Transverse colon (tissue), 4 donors: ENCODE data around the gene PEX14. TPM values are rescaled to one million over a fixed set of nuclear protein-coding genes. Genes with fewer than 3 reads are reported as not detected.

ENCODE experiments used
- DNase-seq: peaks from one replicate; pipeline ENCODE4 v3.0.0-alpha.2; 2019
- H3K27ac ChIP-seq, 4 donors: fragments of 200-600 bp; sonication (generic); 2 replicates each; pipeline ENCODE4 v1.5.1; 2016 to 2018; ENCODE audit warnings: inconsistent platforms in 4 of 4
- H3K27me3 ChIP-seq: fragments of 200-600 bp; sonication (generic); 2 replicates; pipeline ENCODE4 v1.5.1; 2017; ENCODE audit warnings: inconsistent platforms
- H3K36me3 ChIP-seq, 4 donors: fragments of 200-600 bp; sonication (generic); 2 replicates each; pipeline ENCODE4 v1.5.1; 2017 to 2019; ENCODE audit warnings: inconsistent platforms in 4 of 4
- H3K4me1 ChIP-seq, 4 donors: fragments of 200-600 bp; sonication (generic); 2 replicates each; pipeline ENCODE4 v1.5.1; 2017 to 2020; ENCODE audit warnings: inconsistent platforms in 4 of 4
- H3K4me3 ChIP-seq, 4 donors: fragments of 200-600 bp; sonication (generic); 1 replicate in 1 of 4; 2 replicates in 3 of 4; pipeline versions ENCODE4 v1.5.1 to v1.6.1; 2017 to 2019; ENCODE audit warnings: inconsistent platforms in 4 of 4
- H3K9me3 ChIP-seq, 2 donors: fragments of 200-600 bp; sonication (generic); 2 replicates each; pipeline ENCODE4 v1.5.1; 2017 to 2019; ENCODE audit warnings: inconsistent platforms in 2 of 2
- EP300 ChIP-seq: sonication (generic); formaldehyde crosslinking; IDR thresholded peaks from one replicate; pipeline ENCODE4 v1.6.1; 2017; ENCODE audit warnings: antibody characterized with exemption, low read depth
- POLR2A ChIP-seq: fragments of 450-650 bp; IDR thresholded peaks from one replicate; pipeline ENCODE4 v1.6.1; 2016; ENCODE audit warnings: antibody characterized with exemption, mild to moderate bottlenecking, moderate library complexity
- POLR2AphosphoS5 ChIP-seq, 3 donors: sonication (generic); formaldehyde crosslinking; IDR thresholded peaks; one replicate each; pipeline ENCODE4 v1.6.1; 2016; ENCODE audit warnings: antibody characterized with exemption in 3 of 3
- WGBS, 2 donors: methylation state at CpG; one replicate each; pipeline ENCODE4 v1.1.5; 2018; ENCODE audit warnings: low coverage in 1 of 2; 5-methylcytosine and 5-hydroxymethylcytosine counted together
- in situ Hi-C, 4 donors: fragments of 200-750 bp; cut with MboI; loops; one replicate each; pipeline versions ENCODE4 v1.15.0 to v1.15.1; 2017; ENCODE audit warnings: low sequenced_read_pairs in 3 of 4, low pct_ligation_motif_present in 1 of 4, low pct_unique_long_range_greater_than_20kb in 1 of 4
- intact Hi-C: fragments of 100-400 bp; cut with DNase I; formaldehyde crosslinking; loops from one replicate; pipeline ENCODE4 v1.15.1; 2023; ENCODE audit warnings: low total_unique reads
- total RNA-seq, 4 donors: library from RNA; depleted of rRNA; stranded (reverse); fragments of >200 nt; gene quantifications; one replicate each; pipeline ENCODE4 v1.1.0, GENCODE V29; 2016
- TF ChIP-seq, protein P1 (sequence below), 5 experiments: fragments of 200-600 bp in 3 of 5; fragments of 450-650 bp in 2 of 5; sonication (generic) in 3 of 5; IDR thresholded peaks; 1 replicate in 2 of 5; 2 replicates in 3 of 5; pipeline ENCODE4 v1.5.1; 2016 to 2017; ENCODE audit warnings: antibody characterized with exemption in 5 of 5, inconsistent platforms in 3 of 5, mild to moderate bottlenecking in 2 of 5, moderate library complexity in 1 of 5

PEX14 gene
- total RNA-seq, 4 donors from 2014 or later: 2.4 to 16.5 (median 12.6) TPM

DNA sequence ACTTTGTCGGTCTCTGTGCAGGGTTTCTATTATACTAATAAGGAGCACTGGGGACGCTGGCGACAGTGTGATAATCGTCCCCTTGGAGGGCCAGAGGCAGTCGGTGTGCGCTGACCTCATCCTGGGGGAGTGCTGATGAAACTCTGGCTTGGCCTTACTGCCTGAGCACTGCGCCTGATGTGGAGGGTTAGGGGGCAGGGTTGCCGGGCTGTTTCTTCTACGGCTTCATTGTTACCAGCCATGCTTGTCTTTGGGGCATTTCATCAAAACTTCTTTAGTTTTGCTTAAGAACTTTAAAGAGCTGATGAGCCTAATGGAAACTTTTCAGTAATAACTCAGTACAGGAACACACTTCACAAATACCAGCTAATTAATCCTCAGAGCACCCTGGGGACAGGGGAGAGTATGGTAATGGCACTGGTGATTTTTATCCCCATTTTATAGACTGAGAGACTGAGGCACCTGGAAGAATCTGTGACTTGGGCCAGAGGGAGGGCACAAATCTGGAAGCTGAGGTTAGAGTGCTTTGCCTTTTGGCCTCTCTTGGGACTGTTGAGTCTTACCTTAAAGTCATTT is 81.8 kb downstream of the PEX14 start:
- no peak overlapping the region for H3K27ac ChIP-seq
- DNase-seq: no peak
- in situ Hi-C loops: no loop called here
- intact Hi-C loops: no loop called here
- no peaks in the 10 kb centered on the region for H3K36me3 ChIP-seq
- H3K9me3 ChIP-seq: no peaks in the 10 kb centered on the region
- H3K4me1 ChIP-seq: no peaks in the 10 kb centered on the region
- no peak overlapping the region for H3K4me3 ChIP-seq
- no peak for TF ChIP-seq POLR2AphosphoS5 (IDR thresholded peaks at IDR 0.05)
- TF ChIP-seq, protein P1, sequence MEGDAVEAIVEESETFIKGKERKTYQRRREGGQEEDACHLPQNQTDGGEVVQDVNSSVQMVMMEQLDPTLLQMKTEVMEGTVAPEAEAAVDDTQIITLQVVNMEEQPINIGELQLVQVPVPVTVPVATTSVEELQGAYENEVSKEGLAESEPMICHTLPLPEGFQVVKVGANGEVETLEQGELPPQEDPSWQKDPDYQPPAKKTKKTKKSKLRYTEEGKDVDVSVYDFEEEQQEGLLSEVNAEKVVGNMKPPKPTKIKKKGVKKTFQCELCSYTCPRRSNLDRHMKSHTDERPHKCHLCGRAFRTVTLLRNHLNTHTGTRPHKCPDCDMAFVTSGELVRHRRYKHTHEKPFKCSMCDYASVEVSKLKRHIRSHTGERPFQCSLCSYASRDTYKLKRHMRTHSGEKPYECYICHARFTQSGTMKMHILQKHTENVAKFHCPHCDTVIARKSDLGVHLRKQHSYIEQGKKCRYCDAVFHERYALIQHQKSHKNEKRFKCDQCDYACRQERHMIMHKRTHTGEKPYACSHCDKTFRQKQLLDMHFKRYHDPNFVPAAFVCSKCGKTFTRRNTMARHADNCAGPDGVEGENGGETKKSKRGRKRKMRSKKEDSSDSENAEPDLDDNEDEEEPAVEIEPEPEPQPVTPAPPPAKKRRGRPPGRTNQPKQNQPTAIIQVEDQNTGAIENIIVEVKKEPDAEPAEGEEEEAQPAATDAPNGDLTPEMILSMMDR (IDR thresholded peaks at IDR 0.05): no peak
- TF ChIP-seq POLR2A: no peak
- no peak for TF ChIP-seq EP300
- no peaks in the 10 kb centered on the region for H3K27me3 ChIP-seq
- WGBS, 2 donors: 73 to 80% methylated on average over 1 to 9 of the region's 9 CpGs

DNA sequence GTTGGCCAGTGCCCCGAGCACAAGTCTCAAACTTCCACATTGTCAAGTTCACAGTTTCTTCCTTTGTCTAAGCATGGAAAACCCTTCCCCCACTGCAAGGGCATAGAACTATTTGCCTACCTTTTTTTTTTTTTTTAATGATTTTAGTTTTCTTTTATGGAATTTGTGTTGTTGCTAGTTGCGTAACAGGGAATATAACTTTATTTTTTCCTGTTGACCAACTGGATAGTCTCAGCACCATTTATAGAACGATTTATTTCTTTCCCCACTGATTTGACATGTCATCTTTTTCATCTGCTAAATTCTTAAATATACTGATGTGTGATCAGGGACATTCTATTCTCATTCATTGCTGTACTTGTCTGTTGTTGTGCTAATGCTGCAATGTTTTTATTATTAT is 83.0 kb downstream of the PEX14 start:
- no peak for TF ChIP-seq POLR2AphosphoS5 (IDR thresholded peaks at IDR 0.05)

DNA sequence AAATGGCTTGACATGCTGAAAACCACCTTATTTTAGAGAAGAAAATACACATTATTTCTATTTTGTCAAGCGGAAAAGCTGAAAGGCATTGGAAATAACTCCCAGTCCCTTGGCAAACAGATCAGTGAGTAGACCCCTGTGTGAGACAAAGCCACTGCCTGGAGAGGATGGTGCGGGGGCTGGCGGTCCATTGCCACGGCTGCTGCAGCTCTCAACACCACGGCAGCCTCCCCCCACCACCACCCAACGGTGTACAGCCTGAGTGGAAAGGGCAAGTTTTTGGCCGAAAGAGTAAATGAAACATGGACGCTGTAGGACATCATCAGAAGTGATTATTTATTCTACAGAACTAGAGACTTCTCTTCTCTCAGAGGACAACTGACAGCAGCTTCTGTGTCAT is 84.6 kb downstream of the PEX14 start:
- Histone ChIP-seq H3K4me1 (no peaks in the 10 kb centered on the region), H3K27me3 (no peaks in the 10 kb centered on the region), H3K4me3 (no peak overlapping the region), H3K36me3 (no peaks in the 10 kb centered on the region), H3K27ac (no peak overlapping the region), H3K9me3 (peaks cover 0 to 6% of the 10 kb centered on the region in 2 donors)
- DNase-seq: no peak
- in situ Hi-C loops: no loop called here
- intact Hi-C loops: no loop called here
- TF ChIP-seq, protein P1 (IDR thresholded peaks at IDR 0.05): no peak
- no peak for TF ChIP-seq EP300
- no peak for TF ChIP-seq POLR2AphosphoS5 (IDR thresholded peaks at IDR 0.05)
- no peak for TF ChIP-seq POLR2A
- 97% methylated on average over 8 of the region's 8 CpGs; no CpG with 5 or more reads in 1 of the 2 donors for WGBS, 2 donors

More for the DNA sequence above, 83.0 kb downstream of the PEX14 start:
- no peak overlapping the region for H3K4me3 ChIP-seq
- no peaks in the 10 kb centered on the region for H3K4me1 ChIP-seq
- DNase-seq: no peak
- H3K9me3 ChIP-seq: no peaks in the 10 kb centered on the region
- 83 to 89% methylated on average over 3 of the region's 3 CpGs for WGBS, 2 donors
- no peaks in the 10 kb centered on the region for H3K36me3 ChIP-seq
- H3K27me3 ChIP-seq: no peaks in the 10 kb centered on the region
- intact Hi-C loops (no loop called here), in situ Hi-C loops (no loop called here)
- no peak overlapping the region for H3K27ac ChIP-seq

DNA sequence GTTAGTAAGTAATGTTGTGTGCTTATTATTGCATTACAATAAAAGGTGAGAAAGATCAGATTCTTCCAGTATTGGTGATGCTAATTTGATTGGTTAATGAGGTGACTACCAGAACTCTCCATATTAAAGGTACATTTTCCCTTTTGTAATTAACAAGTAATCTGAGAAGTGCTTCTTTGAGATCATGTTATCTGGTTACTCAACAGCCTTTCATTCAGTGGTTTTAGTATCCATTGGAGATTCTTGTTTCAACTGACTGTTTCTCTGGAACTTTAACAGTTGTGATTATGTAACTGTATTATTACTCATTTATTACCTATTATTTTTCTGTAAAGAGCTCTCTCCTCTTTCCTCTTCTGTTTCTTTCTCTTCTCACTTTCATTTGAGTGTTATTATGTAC is 86.7 kb downstream of the PEX14 start:
- in situ Hi-C loops (no loop called here), intact Hi-C loops (no loop called here)
- Histone ChIP-seq H3K4me3 (no peak overlapping the region), H3K4me1 (no peaks in the 10 kb centered on the region), H3K27me3 (no peaks in the 10 kb centered on the region), H3K9me3 (peaks cover 0 to 6% of the 10 kb centered on the region in 2 donors), H3K36me3 (no peaks in the 10 kb centered on the region), H3K27ac (no peak overlapping the region)
- TF ChIP-seq POLR2A: no peak
- DNase-seq: no peak

DNA sequence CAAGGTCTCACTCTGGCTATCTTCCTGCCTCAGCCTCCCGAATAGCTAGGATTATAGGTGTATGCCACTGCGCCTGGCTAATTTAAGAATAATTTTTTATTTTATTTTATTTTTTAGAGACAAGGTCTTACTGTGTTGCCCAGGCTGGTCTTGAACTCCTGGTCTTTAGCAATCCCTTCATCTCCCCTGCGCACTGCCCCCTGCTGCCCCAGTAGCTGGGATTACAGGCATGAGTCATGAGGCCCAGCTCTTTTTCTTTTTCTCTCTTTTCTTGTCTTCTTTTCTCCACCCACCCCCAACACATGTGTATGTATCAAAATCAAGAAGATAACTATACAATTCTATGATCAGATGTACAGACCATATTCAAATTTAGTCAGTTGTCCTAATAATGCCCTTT is 87.2 kb downstream of the PEX14 start:
- TF ChIP-seq POLR2AphosphoS5 (IDR thresholded peaks at IDR 0.05) (no peak), EP300 (no peak), POLR2A (no peak)
- TF ChIP-seq, protein P1 (IDR thresholded peaks at IDR 0.05): no peak
- 97 to 100% methylated on average over 3 of the region's 3 CpGs for WGBS, 2 donors
- Histone ChIP-seq H3K9me3 (peaks cover 0 to 6% of the 10 kb centered on the region in 2 donors), H3K27ac (no peak overlapping the region), H3K36me3 (no peaks in the 10 kb centered on the region), H3K27me3 (no peaks in the 10 kb centered on the region), H3K4me3 (no peak overlapping the region), H3K4me1 (no peaks in the 10 kb centered on the region)
- no peak for DNase-seq
- intact Hi-C loops (no loop called here), in situ Hi-C loops (no loop called here)
